Activated T-helper 17 cell treated with anti-CD3 and anti-CD28 coated beads, Interleukin-2, amount 50 U/mL, for 72 hours (primary cell): Measurements from ENCODE around the gene RAB28. TPM values are rescaled to one million over a fixed set of nuclear protein-coding genes. Genes with fewer than 3 reads are reported as not detected.
"Not testable (repeated sequence)": the region's sequence is repeated elsewhere in the genome, so short reads cannot be mapped to it uniquely, and the experiment has no call there.

ENCODE experiments used
- ATAC-seq: fragments of 150-1000 bp; cut with Tn5 transposase; replicated peaks from 2 replicates; pipeline ENCODE4 v1.10.0; 2021; ENCODE audit warnings: mild to moderate bottlenecking, moderate library complexity
- H3K27ac Mint-ChIP-seq: one replicate; pipeline ENCODE4 v1.8.0; 2022; ENCODE audit warnings: mixed read lengths
- H3K27me3 Mint-ChIP-seq: one replicate; pipeline ENCODE4 v1.8.0; 2022; ENCODE audit warnings: mixed read lengths
- H3K36me3 Mint-ChIP-seq: one replicate; pipeline ENCODE4 v1.8.0; 2022; ENCODE audit warnings: low read depth, mild to moderate bottlenecking, mixed read lengths
- H3K4me1 Mint-ChIP-seq: one replicate; pipeline ENCODE4 v1.8.0; 2022; ENCODE audit warnings: mixed read lengths
- H3K4me3 Mint-ChIP-seq: one replicate; pipeline ENCODE4 v1.8.0; 2022; ENCODE audit warnings: mild to moderate bottlenecking, mixed read lengths
- H3K9me3 Mint-ChIP-seq: one replicate; pipeline ENCODE4 v1.8.0; 2022; ENCODE audit warnings: mixed read lengths
- total RNA-seq, 2 donors: library from RNA; stranded (reverse); gene quantifications; one replicate each; pipeline ENCODE4 v1.2.3, GENCODE V29; 2022

Gene RAB28
- total RNA-seq, 2 donors from 2014 or later, result 10.0 to 14.5 TPM

GRCh38 chr4:13399257-13399656, 84.9 kb downstream of the RAB28 start:
- no peak for ATAC-seq

GRCh38 chr4:13396161-13396560, 88.0 kb downstream of the RAB28 start:
- Mint-ChIP-seq H3K27me3 (no peaks in the 10 kb centered on the region), H3K36me3 (no peaks in the 10 kb centered on the region), H3K27ac (no peak overlapping the region), H3K9me3 (no peaks in the 10 kb centered on the region), H3K4me3 (no peak overlapping the region), H3K4me1 (peaks cover 4% of the 10 kb centered on the region)
- no peak for ATAC-seq

More at GRCh38 chr4:13399257-13399656, 84.9 kb downstream of the RAB28 start:
- H3K9me3 Mint-ChIP-seq, result no peaks in the 10 kb centered on the region
- no peaks in the 10 kb centered on the region for H3K27me3 Mint-ChIP-seq
- H3K36me3 Mint-ChIP-seq, result no peaks in the 10 kb centered on the region
- H3K4me1 Mint-ChIP-seq, result peaks cover 3% of the 10 kb centered on the region
- H3K4me3 Mint-ChIP-seq, result no peak overlapping the region
- no peak overlapping the region for H3K27ac Mint-ChIP-seq

- not testable (repeated sequence) for H3K27me3 Mint-ChIP-seq, H3K36me3 Mint-ChIP-seq, H3K4me3 Mint-ChIP-seq, H3K27ac Mint-ChIP-seq, H3K9me3 Mint-ChIP-seq, ATAC-seq
- peaks cover 29% of the 10 kb centered on the region for H3K4me1 Mint-ChIP-seq
Measured at GRCh38 chr4:13389901-13390300, 94.2 kb downstream of the RAB28 start.

GRCh38 chr4:13386405-13387107, 97.6 kb downstream of the RAB28 start:
- no peak overlapping the region for H3K4me3 Mint-ChIP-seq
- no peak for ATAC-seq
- no peak overlapping the region for H3K27ac Mint-ChIP-seq
- no peaks in the 10 kb centered on the region for H3K9me3 Mint-ChIP-seq
- no peaks in the 10 kb centered on the region for H3K27me3 Mint-ChIP-seq
- H3K4me1 Mint-ChIP-seq, result peaks cover 25% of the 10 kb centered on the region
- H3K36me3 Mint-ChIP-seq, result no peaks in the 10 kb centered on the region

GRCh38 chr4:13384055-13384454, 100.1 kb downstream of the RAB28 start:
- H3K36me3 Mint-ChIP-seq, result peaks cover 6% of the 10 kb centered on the region
- H3K27ac Mint-ChIP-seq, result no peak overlapping the region
- no peak overlapping the region for H3K4me3 Mint-ChIP-seq
- peaks cover 21% of the 10 kb centered on the region for H3K4me1 Mint-ChIP-seq
- H3K27me3 Mint-ChIP-seq, result no peaks in the 10 kb centered on the region
- ATAC-seq, result no peak
- no peaks in the 10 kb centered on the region for H3K9me3 Mint-ChIP-seq

- Mint-ChIP-seq H3K9me3 (no peaks in the 10 kb centered on the region), H3K4me1 (no peaks in the 10 kb centered on the region), H3K4me3 (no peak overlapping the region), H3K36me3 (peaks cover 6% of the 10 kb centered on the region), H3K27ac (no peak overlapping the region), H3K27me3 (no peaks in the 10 kb centered on the region)
- ATAC-seq, result no peak
Measured at GRCh38 chr4:13378973-13379759, 105.0 kb downstream of the RAB28 start.

GRCh38 chr4:13371048-13371447, 113.1 kb downstream of the RAB28 start:
- Mint-ChIP-seq H3K4me1 (no peaks in the 10 kb centered on the region), H3K4me3 (no peak overlapping the region), H3K36me3 (peaks cover 26% of the 10 kb centered on the region), H3K27me3 (no peaks in the 10 kb centered on the region), H3K9me3 (no peaks in the 10 kb centered on the region), H3K27ac (no peak overlapping the region)
- ATAC-seq, result no peak

GRCh38 chr4:13368217-13368616, 115.9 kb downstream of the RAB28 start:
- Mint-ChIP-seq H3K4me3 (no peak overlapping the region), H3K36me3 (peaks cover 39% of the 10 kb centered on the region), H3K27ac (no peak overlapping the region), H3K27me3 (no peaks in the 10 kb centered on the region), H3K9me3 (no peaks in the 10 kb centered on the region), H3K4me1 (no peaks in the 10 kb centered on the region)
- no peak for ATAC-seq

GRCh38 chr4:13367691-13368090, 116.4 kb downstream of the RAB28 start:
- Mint-ChIP-seq H3K36me3 (peaks cover 39% of the 10 kb centered on the region), H3K27ac (no peak overlapping the region), H3K4me1 (no peaks in the 10 kb centered on the region), H3K27me3 (no peaks in the 10 kb centered on the region), H3K4me3 (no peak overlapping the region), H3K9me3 (no peaks in the 10 kb centered on the region)
- ATAC-seq, result no peak

GRCh38 chr4:13367244-13367643, 116.9 kb downstream of the RAB28 start:
- H3K27me3 Mint-ChIP-seq, result no peaks in the 10 kb centered on the region
- no peak for ATAC-seq

GRCh38 chr4:13365195-13365594, 118.9 kb downstream of the RAB28 start:
- peaks cover 39% of the 10 kb centered on the region for H3K36me3 Mint-ChIP-seq
- no peak for ATAC-seq
- H3K4me1 Mint-ChIP-seq, result no peaks in the 10 kb centered on the region
- H3K9me3 Mint-ChIP-seq, result no peaks in the 10 kb centered on the region
- H3K4me3 Mint-ChIP-seq, result no peak overlapping the region
- no peak overlapping the region for H3K27ac Mint-ChIP-seq
- H3K27me3 Mint-ChIP-seq, result no peaks in the 10 kb centered on the region

More at GRCh38 chr4:13367244-13367643, 116.9 kb downstream of the RAB28 start:
- Mint-ChIP-seq H3K4me1 (no peaks in the 10 kb centered on the region), H3K36me3 (peaks cover 39% of the 10 kb centered on the region), H3K4me3 (no peak overlapping the region), H3K27ac (no peak overlapping the region), H3K9me3 (no peaks in the 10 kb centered on the region)

GRCh38 chr4:13364653-13365052, 119.5 kb downstream of the RAB28 start:
- ATAC-seq, result no peak
- Mint-ChIP-seq H3K27ac (no peak overlapping the region), H3K9me3 (no peaks in the 10 kb centered on the region), H3K27me3 (no peaks in the 10 kb centered on the region), H3K4me1 (no peaks in the 10 kb centered on the region), H3K4me3 (no peak overlapping the region), H3K36me3 (peaks cover 39% of the 10 kb centered on the region)

- H3K9me3 Mint-ChIP-seq, result peaks cover under 1% of the 10 kb centered on the region
- no peak overlapping the region for H3K27ac Mint-ChIP-seq
- peaks cover 35% of the 10 kb centered on the region for H3K36me3 Mint-ChIP-seq
- H3K4me3 Mint-ChIP-seq, result no peak overlapping the region
- no peak for ATAC-seq
- no peaks in the 10 kb centered on the region for H3K27me3 Mint-ChIP-seq
- H3K4me1 Mint-ChIP-seq, result no peaks in the 10 kb centered on the region
Measured at GRCh38 chr4:13364172-13364571, 120.0 kb downstream of the RAB28 start.

- Mint-ChIP-seq H3K36me3 (no peaks in the 10 kb centered on the region), H3K27ac (no peak overlapping the region), H3K9me3 (peaks cover 4% of the 10 kb centered on the region), H3K4me3 (no peak overlapping the region), H3K4me1 (no peaks in the 10 kb centered on the region), H3K27me3 (no peaks in the 10 kb centered on the region)
- no peak for ATAC-seq
Measured at GRCh38 chr4:13359809-13360208, 124.3 kb downstream of the RAB28 start.
